A673 (cell line): ENCODE data around the gene OR2A1. TPM values are rescaled to one million over a fixed set of nuclear protein-coding genes. Genes with fewer than 3 reads are reported as not detected.
"Not testable (repeated sequence)": the region's sequence is repeated elsewhere in the genome, so short reads cannot be mapped to it uniquely, and the experiment has no call there.

Experiments used
- BruUV-seq: library from RNA; stranded (reverse); fragments of 400-500 nt; replicated peaks from 2 replicates; lab custom pipeline; 2021; lab: Mats Ljungman, UMichigan
- CTCF ChIA-PET: fragments of 300-600 bp; sonication (Branson Sonifier 250); formaldehyde crosslinking; loops from one replicate; lab custom pipeline; 2022; ENCODE audit warnings: antibody characterized with exemption; lab: Charles Lee
- POLR2A ChIA-PET: fragments of 300-600 bp; sonication (Branson Sonifier 250); formaldehyde crosslinking; loops from one replicate; lab custom pipeline; 2022; ENCODE audit warnings: antibody characterized with exemption; ENCODE audit not compliant: low non-redundant PET; lab: Charles Lee
- DNase-seq: peaks from one replicate; pipeline ENCODE4 v3.0.0-alpha.2; 2015; ENCODE audit warnings: low spot score
- H3K27ac ChIP-seq: fragments of 200-600 bp; sonication (generic); 2 replicates; pipeline ENCODE4 v1.5.1; 2016; ENCODE audit warnings: mixed run types, low read depth, mild to moderate bottlenecking, mixed read lengths, antibody characterized with exemption, low read length; ENCODE audit not compliant: poor library complexity, severe bottlenecking
- H3K27me3 ChIP-seq: fragments of 200-600 bp; sonication (generic); replicated peaks from 2 replicates; pipeline ENCODE4 v1.6.1; 2017; ENCODE audit warnings: mixed run types, low read depth, mild to moderate bottlenecking, mixed read lengths, antibody characterized with exemption, low read length; ENCODE audit not compliant: insufficient read depth, poor library complexity
- H3K36me3 ChIP-seq: fragments of 200-600 bp; sonication (generic); 2 replicates; pipeline ENCODE4 v1.6.1; 2016; ENCODE audit warnings: mixed run types, mild to moderate bottlenecking, mixed read lengths, antibody characterized with exemption, low read length; ENCODE audit not compliant: insufficient read depth, poor library complexity, severe bottlenecking
- H3K4me1 ChIP-seq: fragments of 200-600 bp; sonication (generic); 2 replicates; pipeline ENCODE4 v1.6.1; 2017; ENCODE audit warnings: mixed run types, mild to moderate bottlenecking, mixed read lengths, antibody characterized with exemption, low read length; ENCODE audit not compliant: insufficient read depth, poor library complexity, severe bottlenecking
- H3K4me3 ChIP-seq: fragments of 200-600 bp; sonication (generic); 2 replicates; pipeline ENCODE4 v1.5.1; 2016; ENCODE audit warnings: low read depth, mixed run types, mild to moderate bottlenecking, mixed read lengths, low read length; ENCODE audit not compliant: poor library complexity, severe bottlenecking
- H3K9me3 ChIP-seq: fragments of 200-600 bp; sonication (generic); 2 replicates; pipeline ENCODE4 v1.6.1; 2016; ENCODE audit warnings: mixed run types, low read depth, mild to moderate bottlenecking, mixed read lengths, antibody characterized with exemption, low read length; ENCODE audit not compliant: poor library complexity, severe bottlenecking
- intact Hi-C: fragments of 100-400 bp; cut with micrococcal nuclease; formaldehyde crosslinking; loops from one replicate; pipeline ENCODE4 v1.10.0; 2022; ENCODE audit not compliant: unreplicated experiment
- total RNA-seq: library from RNA; stranded (reverse); gene quantifications from 2 replicates; pipeline ENCODE4 v1.2.3, GENCODE V29; 2021

The OR2A1 gene
- total RNA-seq, 1 experiment from 2014 or later, result 0.60 TPM

GRCh38 chr7:144305156-144305555, 7.1 kb upstream of the OR2A1 start:
- H3K27ac ChIP-seq, H3K36me3 ChIP-seq, intact Hi-C loops, CTCF ChIA-PET, POLR2A ChIA-PET, H3K4me3 ChIP-seq, H3K9me3 ChIP-seq, H3K4me1 ChIP-seq, H3K27me3 ChIP-seq, DNase-seq, BruUV-seq: not testable (repeated sequence)

DNA sequence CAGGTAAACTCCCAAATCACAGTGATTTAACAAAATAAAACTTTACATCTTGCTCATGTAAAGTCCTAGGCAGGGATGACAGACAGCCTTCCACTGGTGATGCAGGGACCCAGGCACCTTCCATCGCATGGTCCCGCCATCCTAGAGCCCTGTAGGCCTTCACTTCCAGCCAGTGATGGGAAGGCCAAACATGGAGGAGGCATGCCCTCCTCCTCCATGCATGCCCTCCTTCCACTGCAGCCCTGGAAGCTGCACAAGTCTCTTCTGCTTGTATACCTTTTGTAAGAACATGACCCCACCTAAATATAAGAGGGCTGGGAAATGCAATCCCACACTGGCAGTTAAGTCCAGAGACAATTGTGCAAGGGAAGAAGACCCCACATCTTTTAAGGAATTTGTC, 2.5 kb upstream of the OR2A1 start:
- CTCF ChIA-PET, result not testable (repeated sequence)

GRCh38 chr7:144311218-144311617, 1.0 kb upstream of the OR2A1 start:
- H3K4me3 ChIP-seq, H3K4me1 ChIP-seq, CTCF ChIA-PET, H3K9me3 ChIP-seq, H3K27ac ChIP-seq, intact Hi-C loops, H3K27me3 ChIP-seq, POLR2A ChIA-PET, DNase-seq, H3K36me3 ChIP-seq, BruUV-seq: not testable (repeated sequence)

More for the DNA sequence above, 2.5 kb upstream of the OR2A1 start:
- intact Hi-C loops, H3K27me3 ChIP-seq, BruUV-seq, POLR2A ChIA-PET, DNase-seq, H3K27ac ChIP-seq, H3K4me3 ChIP-seq, H3K9me3 ChIP-seq, H3K4me1 ChIP-seq, H3K36me3 ChIP-seq: not testable (repeated sequence)

DNA sequence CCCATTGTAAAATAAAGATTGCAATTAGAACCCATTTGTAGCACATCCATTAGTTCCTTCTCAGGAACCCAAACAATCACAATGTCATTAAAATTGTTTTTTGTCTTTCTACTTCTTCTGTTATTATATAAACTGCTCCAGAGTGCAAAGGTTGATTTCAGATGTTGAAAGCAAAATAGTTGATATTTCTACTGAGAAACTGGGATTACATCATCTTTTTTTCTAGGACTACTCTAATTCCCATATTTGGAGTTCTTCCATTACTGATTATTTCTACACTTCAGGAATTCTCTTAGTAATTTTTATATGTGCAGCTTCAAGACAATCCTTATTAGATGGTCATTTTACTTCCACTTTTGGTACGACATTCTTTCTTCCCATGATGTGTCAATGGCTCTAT, 5.3 kb downstream of the OR2A1 start:
- POLR2A ChIA-PET, CTCF ChIA-PET, H3K4me1 ChIP-seq, H3K4me3 ChIP-seq, H3K27me3 ChIP-seq, H3K27ac ChIP-seq, H3K36me3 ChIP-seq, H3K9me3 ChIP-seq, BruUV-seq, intact Hi-C loops, DNase-seq: not testable (repeated sequence)

- H3K9me3 ChIP-seq, H3K27ac ChIP-seq, intact Hi-C loops, H3K4me1 ChIP-seq, CTCF ChIA-PET, H3K27me3 ChIP-seq, H3K4me3 ChIP-seq, H3K36me3 ChIP-seq, POLR2A ChIA-PET, DNase-seq: not testable (repeated sequence)
- TSS peak; percentile 11 for BruUV-seq
These were observed 7.3 kb downstream of the OR2A1 start for GRCh38 chr7:144319547-144319946.

GRCh38 chr7:144321677-144322206, 9.5 kb downstream of the OR2A1 start:
- H3K4me1 ChIP-seq, intact Hi-C loops, H3K27ac ChIP-seq, POLR2A ChIA-PET, H3K4me3 ChIP-seq, H3K27me3 ChIP-seq, H3K9me3 ChIP-seq, BruUV-seq, DNase-seq, CTCF ChIA-PET, H3K36me3 ChIP-seq: not testable (repeated sequence)

GRCh38 chr7:144323359-144323758, 11.1 kb downstream of the OR2A1 start:
- H3K36me3 ChIP-seq, CTCF ChIA-PET, H3K27me3 ChIP-seq, intact Hi-C loops, H3K9me3 ChIP-seq, H3K27ac ChIP-seq, BruUV-seq, H3K4me1 ChIP-seq, H3K4me3 ChIP-seq, DNase-seq, POLR2A ChIA-PET: not testable (repeated sequence)

GRCh38 chr7:144325868-144326267, 13.6 kb downstream of the OR2A1 start:
- POLR2A ChIA-PET, DNase-seq, BruUV-seq, H3K36me3 ChIP-seq, H3K9me3 ChIP-seq, H3K27ac ChIP-seq, H3K4me1 ChIP-seq, CTCF ChIA-PET, intact Hi-C loops, H3K27me3 ChIP-seq, H3K4me3 ChIP-seq: not testable (repeated sequence)
